H9 (cell line): ENCODE measurements around the gene DSE. TPM values are rescaled to one million over a fixed set of nuclear protein-coding genes. Genes with fewer than 3 reads are reported as not detected.

Experiments used
- DNase-seq: peaks from one replicate; pipeline ENCODE4 v3.0.0-alpha.2; 2017
- H2AFZ ChIP-seq: one replicate; pipeline ENCODE4 v1.6.1; 2013; ENCODE audit warnings: mild to moderate bottlenecking, low read length, control low read depth, moderate library complexity
- H2AK5ac ChIP-seq: 2 replicates; pipeline ENCODE4 v1.6.1; 2013; ENCODE audit warnings: low read length, control low read depth, mixed read lengths; ENCODE audit not compliant: insufficient read length
- H2BK120ac ChIP-seq: one replicate; pipeline ENCODE4 v1.6.1; 2013; ENCODE audit warnings: low read depth, mild to moderate bottlenecking, low read length, control low read depth, inconsistent platforms; ENCODE audit not compliant: poor library complexity, severe bottlenecking
- H2BK12ac ChIP-seq: 2 replicates; pipeline ENCODE4 v1.6.1; 2013; ENCODE audit warnings: low read length, control low read depth, mixed read lengths, low read depth; ENCODE audit not compliant: insufficient read length
- H2BK15ac ChIP-seq: 2 replicates; pipeline ENCODE4 v1.6.1; 2013; ENCODE audit warnings: low read depth, low read length, control low read depth
- H2BK20ac ChIP-seq: one replicate; pipeline ENCODE4 v1.6.1; 2013; ENCODE audit warnings: low read depth, mild to moderate bottlenecking, low read length, control low read depth, inconsistent platforms; ENCODE audit not compliant: poor library complexity, severe bottlenecking
- H2BK5ac ChIP-seq: 2 replicates; pipeline ENCODE4 v1.6.1; 2013; ENCODE audit warnings: low read length, control low read depth, mixed read lengths; ENCODE audit not compliant: insufficient read length
- H3K14ac ChIP-seq: 2 replicates; pipeline ENCODE4 v1.6.1; 2013; ENCODE audit warnings: low read length, control low read depth; ENCODE audit not compliant: insufficient read depth
- H3K18ac ChIP-seq: 2 replicates; pipeline ENCODE4 v1.6.1; 2013; ENCODE audit warnings: low read depth, mild to moderate bottlenecking, mixed read lengths, low read length, control low read depth; ENCODE audit not compliant: insufficient read length
- H3K23ac ChIP-seq: 2 replicates; pipeline ENCODE4 v1.6.1; 2013; ENCODE audit warnings: low read length, control low read depth, mixed read lengths, low read depth; ENCODE audit not compliant: insufficient read length
- H3K23me2 ChIP-seq: 2 replicates; pipeline ENCODE4 v1.6.1; 2013; ENCODE audit warnings: low read depth, mild to moderate bottlenecking, mixed read lengths, low read length, control low read depth; ENCODE audit not compliant: insufficient read length, poor library complexity, severe bottlenecking
- H3K27ac ChIP-seq: 2 replicates; pipeline ENCODE4 v1.5.1; 2013; ENCODE audit warnings: low read length, control low read depth, mixed read lengths, low read depth; ENCODE audit not compliant: insufficient read length
- H3K27me3 ChIP-seq: 2 replicates; pipeline ENCODE4 v1.6.1; 2013; ENCODE audit warnings: low read length, control low read depth, inconsistent platforms; ENCODE audit not compliant: insufficient read depth
- H3K4ac ChIP-seq: 2 replicates; pipeline ENCODE4 v1.6.1; 2013; ENCODE audit warnings: low read depth, mild to moderate bottlenecking, control low read depth, inconsistent platforms, low read length, moderate library complexity
- H3K4me1 ChIP-seq: 2 replicates; pipeline ENCODE4 v1.6.1; 2013; ENCODE audit warnings: low read length, control low read depth, inconsistent platforms; ENCODE audit not compliant: insufficient read depth
- H3K4me2 ChIP-seq: 2 replicates; pipeline ENCODE4 v1.6.1; 2013; ENCODE audit warnings: low read length, control low read depth, mixed read lengths; ENCODE audit not compliant: insufficient read length, insufficient read depth
- H3K56ac ChIP-seq: 2 replicates; pipeline ENCODE4 v1.6.1; 2013; ENCODE audit warnings: low read depth, mild to moderate bottlenecking, mixed read lengths, low read length, control low read depth; ENCODE audit not compliant: insufficient read length
- H3K79me1 ChIP-seq: 2 replicates; pipeline ENCODE4 v1.6.1; 2013; ENCODE audit warnings: low read depth, mild to moderate bottlenecking, moderate library complexity, low read length, control low read depth, inconsistent platforms; ENCODE audit not compliant: insufficient read depth, poor library complexity, severe bottlenecking
- H3K79me2 ChIP-seq: 2 replicates; pipeline ENCODE4 v1.6.1; 2013; ENCODE audit warnings: low read length, control low read depth, inconsistent platforms; ENCODE audit not compliant: insufficient read depth
- H3K9ac ChIP-seq: 2 replicates; pipeline ENCODE4 v1.6.1; 2013; ENCODE audit warnings: low read length, control low read depth, mixed read lengths; ENCODE audit not compliant: insufficient read length; ENCODE audit errors: extremely low read depth
- H3K9me3 ChIP-seq: one replicate; pipeline ENCODE4 v1.6.1; 2013; ENCODE audit warnings: low read depth, low read length, inconsistent platforms; ENCODE audit not compliant: control insufficient read depth
- H3T11ph ChIP-seq: one replicate; pipeline ENCODE4 v1.6.1; 2013; ENCODE audit warnings: mild to moderate bottlenecking, low read length, control low read depth, inconsistent platforms
- H4K20me1 ChIP-seq: one replicate; pipeline ENCODE4 v1.6.1; 2013; ENCODE audit not compliant: control insufficient read depth, insufficient read length, insufficient read depth
- H4K5ac ChIP-seq: 2 replicates; pipeline ENCODE4 v1.6.1; 2013; ENCODE audit warnings: low read depth, mild to moderate bottlenecking, mixed read lengths, low read length, control low read depth; ENCODE audit not compliant: insufficient read length
- H4K8ac ChIP-seq: replicated peaks from 2 replicates; pipeline ENCODE4 v1.6.1; 2013; ENCODE audit warnings: low read length, control low read depth, mixed read lengths, low read depth; ENCODE audit not compliant: insufficient read length
- H4K91ac ChIP-seq: 2 replicates; pipeline ENCODE4 v1.6.1; 2013; ENCODE audit warnings: low read depth, mild to moderate bottlenecking, moderate library complexity, mixed read lengths, low read length, control low read depth; ENCODE audit not compliant: insufficient read length
- H3K27ac Mint-ChIP-seq, 3 experiments: 2 replicates in 2 of 3; 3 replicates in 1 of 3; pipeline ENCODE4 v1.8.0; 2020 to 2021; ENCODE audit warnings: mixed read lengths in 3 of 3, mild to moderate bottlenecking in 1 of 3, moderate library complexity in 1 of 3
- H3K27me3 Mint-ChIP-seq: 2 replicates; pipeline ENCODE4 v1.8.0; 2021; ENCODE audit warnings: low read depth, mild to moderate bottlenecking, moderate library complexity, mixed read lengths
- H3K36me3 Mint-ChIP-seq, 3 experiments: 2 replicates in 2 of 3; 3 replicates in 1 of 3; pipeline ENCODE4 v1.8.0; 2020 to 2021; ENCODE audit warnings: low read depth in 3 of 3, mixed read lengths in 3 of 3; ENCODE audit not compliant: insufficient read depth in 1 of 3
- H3K4me1 Mint-ChIP-seq, 2 experiments: 2 replicates each; pipeline ENCODE4 v1.8.0; 2020; ENCODE audit warnings: mixed read lengths in 2 of 2
- H3K4me3 Mint-ChIP-seq, 2 experiments: 2 replicates in 1 of 2; 3 replicates in 1 of 2; pipeline ENCODE4 v1.8.0; 2020 to 2021; ENCODE audit warnings: mild to moderate bottlenecking in 2 of 2, mixed read lengths in 2 of 2, moderate library complexity in 1 of 2
- H3K9me3 Mint-ChIP-seq, 2 experiments: 2 replicates in 1 of 2; 3 replicates in 1 of 2; pipeline ENCODE4 v1.8.0; 2020; ENCODE audit warnings: mild to moderate bottlenecking in 2 of 2, mixed read lengths in 2 of 2, moderate library complexity in 1 of 2
- WGBS: extraction: QIAGEN DNeasy Blood & Tissue Kit; methylation state at CpG from one replicate; pipeline ENCODE4 v1.1.7; 2013; ENCODE audit warnings: missing lambda C conversion rate, low lambda C conversion rate, mixed read lengths; ENCODE audit not compliant: insufficient read length; ENCODE audit errors: extremely low coverage; 5-methylcytosine and 5-hydroxymethylcytosine counted together
- total RNA-seq: library from RNA; stranded (reverse); gene quantifications from 2 replicates; pipeline ENCODE4 v1.2.1, GENCODE V29; 2021
- TF ChIP-seq, protein P1 (sequence below): fragments of 200-600 bp; sonication (generic); conservative IDR thresholded peaks from 3 replicates; pipeline ENCODE4 v1.8.0; 2021; ENCODE audit warnings: antibody characterized with exemption, mild to moderate bottlenecking

DSE gene
- total RNA-seq, 1 experiment from 2014 or later: 45.6 TPM

DNA sequence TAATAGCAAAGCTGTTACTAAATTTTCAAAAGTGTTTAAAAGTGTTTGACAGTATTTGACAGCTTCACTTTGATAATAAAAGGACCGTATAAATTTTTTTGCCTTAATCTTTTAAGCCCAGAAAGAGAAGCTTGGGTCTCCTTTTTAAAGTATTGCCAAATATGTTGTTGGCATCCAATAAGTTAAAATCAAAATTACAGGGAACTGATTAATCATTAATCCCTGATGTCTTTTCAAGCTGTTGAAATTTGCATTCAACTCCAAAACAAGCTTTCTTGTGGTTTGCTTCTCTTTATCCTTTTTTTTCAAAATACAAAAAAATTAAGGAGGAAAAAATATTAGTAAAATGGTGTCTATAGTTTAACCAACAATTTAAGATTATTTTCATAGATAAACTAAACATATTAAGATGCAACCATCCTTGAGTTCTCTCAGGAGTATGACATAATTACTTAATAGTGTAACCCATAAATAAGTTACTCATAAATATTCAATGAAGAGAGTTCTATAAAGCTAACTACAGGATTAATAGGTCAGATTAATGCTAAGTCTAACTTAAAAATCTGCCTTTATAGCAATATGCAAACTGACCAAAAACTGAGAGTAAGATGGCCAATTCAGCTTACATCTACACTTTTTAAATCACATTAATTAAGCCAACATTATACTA lies 63.4 kb downstream of the DSE start:
- no peak overlapping the region for H3K9ac ChIP-seq
- H4K20me1 ChIP-seq: no peaks in the 10 kb centered on the region
- H3K9me3 ChIP-seq: no peaks in the 10 kb centered on the region

More for the DNA sequence above, 63.4 kb downstream of the DSE start:
- Mint-ChIP-seq H3K27me3 (no peaks in the 10 kb centered on the region), H3K4me1 (peaks cover 23 to 31% of the 10 kb centered on the region in 2 experiments), H3K4me3 (no peak overlapping the region), H3K27ac (no peak overlapping the region), H3K9me3 (no peaks in the 10 kb centered on the region), H3K36me3 (peaks cover 15 to 19% (median 19%) of the 10 kb centered on the region in 3 experiments; a peak in 6 of 7 replicates)
- H3T11ph ChIP-seq: no peak overlapping the region
- H3K18ac ChIP-seq: no peak overlapping the region
- peaks cover 3% of the 10 kb centered on the region; the same call in 1 of the 2 replicates for H3K4me1 ChIP-seq
- H2BK15ac ChIP-seq: no peak overlapping the region
- DNase-seq: no peak
- H3K56ac ChIP-seq: no peak overlapping the region
- no peak overlapping the region for H4K8ac ChIP-seq
- no peaks in the 10 kb centered on the region for H3K27me3 ChIP-seq
- no peak overlapping the region for H2AFZ ChIP-seq
- H4K5ac ChIP-seq: no peak overlapping the region
- H2BK5ac ChIP-seq: no peak overlapping the region
- no peak overlapping the region for H2BK120ac ChIP-seq
- WGBS: no CpG with 5 or more reads among the region's 1 CpG
- no peak overlapping the region for H3K14ac ChIP-seq
- TF ChIP-seq, protein P1, sequence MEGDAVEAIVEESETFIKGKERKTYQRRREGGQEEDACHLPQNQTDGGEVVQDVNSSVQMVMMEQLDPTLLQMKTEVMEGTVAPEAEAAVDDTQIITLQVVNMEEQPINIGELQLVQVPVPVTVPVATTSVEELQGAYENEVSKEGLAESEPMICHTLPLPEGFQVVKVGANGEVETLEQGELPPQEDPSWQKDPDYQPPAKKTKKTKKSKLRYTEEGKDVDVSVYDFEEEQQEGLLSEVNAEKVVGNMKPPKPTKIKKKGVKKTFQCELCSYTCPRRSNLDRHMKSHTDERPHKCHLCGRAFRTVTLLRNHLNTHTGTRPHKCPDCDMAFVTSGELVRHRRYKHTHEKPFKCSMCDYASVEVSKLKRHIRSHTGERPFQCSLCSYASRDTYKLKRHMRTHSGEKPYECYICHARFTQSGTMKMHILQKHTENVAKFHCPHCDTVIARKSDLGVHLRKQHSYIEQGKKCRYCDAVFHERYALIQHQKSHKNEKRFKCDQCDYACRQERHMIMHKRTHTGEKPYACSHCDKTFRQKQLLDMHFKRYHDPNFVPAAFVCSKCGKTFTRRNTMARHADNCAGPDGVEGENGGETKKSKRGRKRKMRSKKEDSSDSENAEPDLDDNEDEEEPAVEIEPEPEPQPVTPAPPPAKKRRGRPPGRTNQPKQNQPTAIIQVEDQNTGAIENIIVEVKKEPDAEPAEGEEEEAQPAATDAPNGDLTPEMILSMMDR: no peak
- H3K79me2 ChIP-seq: no peaks in the 10 kb centered on the region
- H3K23me2 ChIP-seq: no peaks in the 10 kb centered on the region
- H4K91ac ChIP-seq: no peak overlapping the region
- no peak overlapping the region for H3K23ac ChIP-seq
- no peak overlapping the region for H2BK12ac ChIP-seq
- H3K4me2 ChIP-seq: no peak overlapping the region
- no peak overlapping the region for H2AK5ac ChIP-seq
- no peak overlapping the region for H3K4ac ChIP-seq
- H2BK20ac ChIP-seq: no peak overlapping the region
- no peak overlapping the region for H3K27ac ChIP-seq
- H3K79me1 ChIP-seq: no peaks in the 10 kb centered on the region
